NT2/D1 (cell line): ENCODE data around the gene CADPS2.
A peak's percentile ranks its signal among the peaks of the same experiment; 100 is the strongest.

Experiments
- DNase-seq: peaks from one replicate; pipeline ENCODE4 v3.0.0-alpha.2; 2011; ENCODE audit warnings: low read depth, low spot score
- H3K27me3 ChIP-seq: 2 replicates; pipeline ENCODE4 v1.6.0; 2011; ENCODE audit warnings: mild to moderate bottlenecking; ENCODE audit not compliant: insufficient read length, insufficient read depth
- H3K36me3 ChIP-seq: 2 replicates; pipeline ENCODE4 v1.6.1; 2011; ENCODE audit warnings: mild to moderate bottlenecking, low read length, mixed read lengths; ENCODE audit not compliant: insufficient read depth, insufficient read length
- H3K4me1 ChIP-seq: 2 replicates; pipeline ENCODE4 v1.5.1; 2011; ENCODE audit not compliant: insufficient read depth, insufficient read length
- H3K4me3 ChIP-seq: 2 replicates; pipeline ENCODE4 v1.5.1; 2011; ENCODE audit warnings: low read depth; ENCODE audit not compliant: insufficient read length
- H3K9ac ChIP-seq: 2 replicates; pipeline ENCODE4 v1.6.0; 2011; ENCODE audit warnings: low read depth; ENCODE audit not compliant: insufficient read length
- H3K9me3 ChIP-seq: 2 replicates; pipeline ENCODE4 v1.5.1; 2011; ENCODE audit warnings: mild to moderate bottlenecking, low read length; ENCODE audit not compliant: insufficient read depth
- SUZ12 ChIP-seq: IDR thresholded peaks from 2 replicates; pipeline ENCODE4 v1.6.1; 2011; ENCODE audit not compliant: insufficient read length, insufficient read depth; ENCODE audit errors: extremely low read depth
- YY1 ChIP-seq: IDR thresholded peaks from 2 replicates; pipeline ENCODE4 v1.6.1; 2011; ENCODE audit not compliant: insufficient read length, insufficient read depth
- ZNF274 ChIP-seq: IDR thresholded peaks from 2 replicates; pipeline ENCODE4 v1.6.1; 2011; ENCODE audit warnings: mild to moderate bottlenecking, low read depth, low read length

CADPS2 gene

DNA sequence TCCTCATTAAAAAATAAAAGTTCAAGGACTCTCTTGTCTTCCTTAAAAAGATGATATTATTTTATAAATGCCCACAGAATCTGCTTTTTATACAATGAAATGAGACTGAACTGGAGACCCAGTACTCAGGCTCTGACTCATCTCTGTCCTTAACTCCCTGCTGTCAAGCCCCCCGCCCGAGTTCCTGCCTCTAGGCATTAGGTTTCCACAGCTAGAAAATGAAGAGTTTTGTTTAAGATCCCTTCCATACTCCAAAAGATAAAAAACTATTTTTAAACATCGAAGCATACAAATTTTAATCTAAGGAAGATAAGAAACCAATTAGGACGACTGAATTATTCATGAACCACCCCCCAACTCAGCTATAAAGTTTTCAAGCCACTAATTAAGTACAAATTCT, 484.0 kb downstream of the CADPS2 start:
- H3K4me1 ChIP-seq: no peaks in the 10 kb centered on the region
- peak; percentile 25 for DNase-seq
- no peak for TF ChIP-seq SUZ12
- TF ChIP-seq ZNF274: no peak
- no peak for TF ChIP-seq YY1
- no peaks in the 10 kb centered on the region for H3K9me3 ChIP-seq
- H3K4me3 ChIP-seq: no peak overlapping the region
- H3K9ac ChIP-seq: no peak overlapping the region
- H3K27me3 ChIP-seq: no peaks in the 10 kb centered on the region
- no peaks in the 10 kb centered on the region for H3K36me3 ChIP-seq

DNA sequence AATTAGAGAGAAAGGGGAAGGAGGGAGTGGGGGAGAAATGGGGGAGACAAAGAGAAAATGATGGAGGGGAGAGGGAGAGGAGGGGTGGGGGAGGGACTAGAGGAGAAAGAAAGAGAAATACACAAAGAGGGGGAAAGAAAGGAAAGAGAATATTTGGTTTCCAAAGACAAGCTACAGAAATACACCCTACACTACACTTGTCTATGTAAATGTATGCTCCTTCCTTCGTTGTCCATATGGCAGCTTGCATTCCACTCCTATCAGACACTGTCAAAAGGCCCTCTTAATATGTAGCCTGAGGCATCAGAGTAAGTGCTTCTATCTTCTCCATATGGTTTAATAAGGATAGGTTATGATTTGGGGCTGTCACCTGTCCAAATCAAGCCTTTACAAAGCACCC, 488.9 kb downstream of the CADPS2 start:
- H3K4me1 ChIP-seq: no peaks in the 10 kb centered on the region
- no peak overlapping the region for H3K4me3 ChIP-seq
- no peak for DNase-seq
- H3K36me3 ChIP-seq: no peaks in the 10 kb centered on the region
- H3K9me3 ChIP-seq: no peaks in the 10 kb centered on the region
- no peak overlapping the region for H3K9ac ChIP-seq
- TF ChIP-seq ZNF274 (no peak), YY1 (no peak), SUZ12 (no peak)
- H3K27me3 ChIP-seq: no peaks in the 10 kb centered on the region

DNA sequence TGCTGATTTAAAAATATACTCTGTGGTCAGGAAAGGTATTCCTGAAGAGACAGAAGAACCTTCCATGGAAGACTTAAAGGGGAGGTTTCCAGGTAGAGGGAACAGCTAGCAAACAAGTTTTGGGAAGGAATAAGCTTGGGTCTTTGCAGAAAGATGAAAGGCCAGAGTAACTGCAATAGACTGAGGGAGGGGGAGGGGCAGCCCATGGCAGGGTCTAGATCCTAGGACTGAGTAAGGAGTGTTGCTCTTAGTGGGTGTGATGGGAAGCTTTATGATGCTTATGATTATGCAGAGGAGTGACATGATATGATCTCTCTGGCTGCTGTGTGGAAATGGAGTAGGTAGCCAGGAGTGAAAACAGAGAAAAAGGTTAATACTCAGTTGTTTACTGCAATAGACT, 491.7 kb downstream of the CADPS2 start:
- H3K9me3 ChIP-seq: no peaks in the 10 kb centered on the region
- no peaks in the 10 kb centered on the region for H3K4me1 ChIP-seq
- no peak for TF ChIP-seq YY1
- no peak for TF ChIP-seq ZNF274
- no peak for TF ChIP-seq SUZ12
- no peak for DNase-seq
- H3K36me3 ChIP-seq: no peaks in the 10 kb centered on the region
- H3K4me3 ChIP-seq: no peak overlapping the region
- no peaks in the 10 kb centered on the region for H3K27me3 ChIP-seq
- no peak overlapping the region for H3K9ac ChIP-seq

DNA sequence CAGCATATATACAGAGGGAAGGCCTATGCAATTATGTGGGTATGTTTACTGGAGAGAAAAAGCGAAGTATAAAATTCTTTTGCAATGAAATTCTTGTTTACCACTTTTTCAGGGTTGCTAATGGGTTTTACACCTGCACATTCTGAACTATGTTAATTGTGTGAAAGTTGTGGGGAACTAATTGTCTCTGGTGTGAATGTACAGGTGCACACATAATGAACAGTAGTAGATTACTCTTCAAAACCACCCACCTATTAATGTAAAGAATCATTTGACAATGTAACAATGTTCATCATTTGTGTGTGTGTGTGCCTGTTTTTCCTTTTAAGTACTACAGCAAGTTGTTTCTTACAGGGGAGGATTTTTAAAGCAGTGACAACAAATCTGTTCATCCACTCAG, 501.7 kb downstream of the CADPS2 start:
- H3K27me3 ChIP-seq: no peaks in the 10 kb centered on the region
- H3K4me3 ChIP-seq: no peak overlapping the region
- no peaks in the 10 kb centered on the region for H3K9me3 ChIP-seq
- no peaks in the 10 kb centered on the region for H3K4me1 ChIP-seq
- no peak overlapping the region for H3K9ac ChIP-seq
- no peaks in the 10 kb centered on the region for H3K36me3 ChIP-seq
- TF ChIP-seq SUZ12 (no peak), ZNF274 (no peak), YY1 (no peak)
- no peak for DNase-seq

DNA sequence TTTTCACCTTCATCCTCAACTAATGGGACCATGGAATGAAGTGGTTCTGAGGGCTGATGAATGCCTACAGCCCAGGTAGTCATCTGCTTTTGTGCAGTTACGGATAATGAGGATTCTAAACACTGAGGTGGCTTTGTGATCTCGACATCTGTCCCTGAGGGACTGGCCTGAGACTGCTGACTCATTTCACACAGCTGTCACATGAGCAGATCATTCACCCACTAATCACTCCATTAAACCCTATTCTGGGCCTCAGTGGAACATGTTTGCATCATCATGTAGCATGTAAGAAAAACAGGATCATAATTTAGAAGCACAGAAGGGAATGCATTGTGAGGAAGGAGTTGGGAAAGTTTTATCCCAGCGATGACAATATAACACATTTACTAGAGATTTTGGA, 502.3 kb downstream of the CADPS2 start:
- Histone ChIP-seq H3K36me3 (no peaks in the 10 kb centered on the region), H3K9me3 (no peaks in the 10 kb centered on the region), H3K4me1 (no peaks in the 10 kb centered on the region), H3K4me3 (no peak overlapping the region), H3K27me3 (no peaks in the 10 kb centered on the region), H3K9ac (no peak overlapping the region)
- DNase-seq: no peak
- no peak for TF ChIP-seq YY1
- no peak for TF ChIP-seq SUZ12
- TF ChIP-seq ZNF274: no peak

DNA sequence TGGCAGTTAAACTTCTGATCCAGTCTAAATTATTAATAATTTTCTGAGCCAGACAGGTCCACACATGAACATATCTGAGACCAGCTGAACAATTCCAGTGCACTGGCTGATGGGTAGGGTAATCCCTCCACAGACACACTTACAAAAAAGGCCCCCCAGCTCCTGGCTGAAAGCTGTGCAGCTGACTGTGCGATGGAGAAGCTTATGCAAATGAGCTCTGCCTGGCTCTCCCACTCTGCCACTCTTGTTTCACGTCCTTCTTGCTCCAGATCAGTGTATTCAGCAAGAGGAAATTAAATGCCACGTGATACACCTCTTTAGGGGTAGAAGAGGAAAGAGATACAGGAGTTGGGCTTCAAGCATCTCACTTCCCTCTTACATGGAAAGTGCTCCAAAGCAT, 505.3 kb downstream of the CADPS2 start:
- H3K9me3 ChIP-seq: no peaks in the 10 kb centered on the region
- no peaks in the 10 kb centered on the region for H3K27me3 ChIP-seq
- H3K9ac ChIP-seq: no peak overlapping the region
- no peak for DNase-seq
- H3K4me3 ChIP-seq: no peak overlapping the region
- no peaks in the 10 kb centered on the region for H3K36me3 ChIP-seq
- TF ChIP-seq YY1 (no peak), SUZ12 (no peak), ZNF274 (no peak)
- H3K4me1 ChIP-seq: no peaks in the 10 kb centered on the region

DNA sequence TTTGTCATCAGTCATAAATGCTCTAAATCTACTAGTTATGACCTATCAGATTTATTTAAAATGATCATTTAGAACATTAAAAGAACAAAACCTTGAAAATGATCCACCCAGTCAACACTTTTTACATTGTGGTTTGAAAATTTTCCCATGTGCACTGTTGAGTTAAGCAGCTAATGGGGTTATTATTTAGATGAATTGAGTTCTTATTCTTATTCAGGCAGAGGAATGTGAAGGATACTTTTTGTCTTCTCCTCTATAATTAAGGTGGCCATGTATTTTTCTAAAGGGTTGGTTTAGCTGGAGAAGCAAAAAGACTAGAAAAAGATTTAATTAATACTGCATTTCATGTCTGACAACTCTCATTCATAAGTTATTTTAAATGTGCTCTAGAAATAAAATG, 506.8 kb downstream of the CADPS2 start:
- H3K27me3 ChIP-seq: no peaks in the 10 kb centered on the region
- H3K9me3 ChIP-seq: no peaks in the 10 kb centered on the region
- H3K4me3 ChIP-seq: no peak overlapping the region
- H3K9ac ChIP-seq: no peak overlapping the region
- no peak for TF ChIP-seq ZNF274
- no peak for TF ChIP-seq YY1
- TF ChIP-seq SUZ12: no peak
- H3K36me3 ChIP-seq: no peaks in the 10 kb centered on the region
- H3K4me1 ChIP-seq: no peaks in the 10 kb centered on the region
- DNase-seq: no peak

DNA sequence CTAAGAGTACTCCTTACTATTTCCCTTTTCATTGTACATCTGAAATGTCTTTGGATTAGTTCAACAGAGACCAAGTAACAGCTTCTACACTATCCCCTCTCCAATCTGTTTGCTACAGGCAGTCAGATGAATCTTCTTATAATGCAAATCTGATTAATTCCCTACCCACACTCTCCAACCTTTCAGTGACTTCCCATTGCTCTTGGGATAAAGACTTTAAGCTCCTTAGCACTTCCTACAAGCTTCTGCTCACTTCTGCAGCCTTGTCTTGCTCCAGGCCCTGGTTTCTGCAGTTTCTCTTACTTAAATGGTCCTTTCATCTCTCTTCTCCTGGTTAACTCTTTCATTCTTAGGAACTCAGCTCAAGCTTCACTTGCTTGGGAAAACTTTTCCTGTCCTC, 516.5 kb downstream of the CADPS2 start:
- Histone ChIP-seq H3K9me3 (no peaks in the 10 kb centered on the region), H3K36me3 (no peaks in the 10 kb centered on the region), H3K27me3 (no peaks in the 10 kb centered on the region), H3K9ac (no peak overlapping the region), H3K4me3 (no peak overlapping the region), H3K4me1 (no peaks in the 10 kb centered on the region)
- DNase-seq: no peak
- TF ChIP-seq YY1 (no peak), SUZ12 (no peak), ZNF274 (no peak)
